Epidermal melanocyte (primary cell): ENCODE results near the gene CASKIN1.
"Not testable (repeated sequence)": the region's sequence is repeated elsewhere in the genome, so short reads cannot be mapped to it uniquely, and the experiment has no call there.

ENCODE experiments used
- DNase-seq: peaks from one replicate; pipeline ENCODE4 v3.0.0; 2011; ENCODE audit warnings: low spot score; ENCODE audit not compliant: insufficient read length

CASKIN1 gene

GRCh38 chr16:2209258-2210008 lies 13.0 kb upstream of the CASKIN1 start:
- DNase-seq: no peak

GRCh38 chr16:2208772-2209171 lies 12.4 kb upstream of the CASKIN1 start:
- DNase-seq: no peak

- DNase-seq: no peak
These were observed 11.9 kb upstream of the CASKIN1 start for GRCh38 chr16:2208308-2208707.

GRCh38 chr16:2207872-2208271 lies 11.5 kb upstream of the CASKIN1 start:
- DNase-seq: no peak

GRCh38 chr16:2206780-2207433 lies 10.5 kb upstream of the CASKIN1 start:
- no peak for DNase-seq

GRCh38 chr16:2206420-2206779 lies 10.0 kb upstream of the CASKIN1 start:
- no peak for DNase-seq

GRCh38 chr16:2205967-2206313 lies 9.5 kb upstream of the CASKIN1 start:
- DNase-seq: no peak

- peak; percentile 99 for DNase-seq
These were observed 8.9 kb upstream of the CASKIN1 start, which contains the start of gene MLST8 for GRCh38 chr16:2205104-2205966. TSS of gene MLST8 (plus strand) at chr16:2205454. CDS start at chr16:2206086, 632 bp downstream.

GRCh38 chr16:2204416-2205103 lies 8.2 kb upstream of the CASKIN1 start:
- DNase-seq: no peak

- not testable (repeated sequence) for DNase-seq
These were observed 6.8 kb upstream of the CASKIN1 start for GRCh38 chr16:2203119-2203688.

- DNase-seq: no peak
These were observed 3.9 kb upstream of the CASKIN1 start for GRCh38 chr16:2200313-2200712.

DNA sequence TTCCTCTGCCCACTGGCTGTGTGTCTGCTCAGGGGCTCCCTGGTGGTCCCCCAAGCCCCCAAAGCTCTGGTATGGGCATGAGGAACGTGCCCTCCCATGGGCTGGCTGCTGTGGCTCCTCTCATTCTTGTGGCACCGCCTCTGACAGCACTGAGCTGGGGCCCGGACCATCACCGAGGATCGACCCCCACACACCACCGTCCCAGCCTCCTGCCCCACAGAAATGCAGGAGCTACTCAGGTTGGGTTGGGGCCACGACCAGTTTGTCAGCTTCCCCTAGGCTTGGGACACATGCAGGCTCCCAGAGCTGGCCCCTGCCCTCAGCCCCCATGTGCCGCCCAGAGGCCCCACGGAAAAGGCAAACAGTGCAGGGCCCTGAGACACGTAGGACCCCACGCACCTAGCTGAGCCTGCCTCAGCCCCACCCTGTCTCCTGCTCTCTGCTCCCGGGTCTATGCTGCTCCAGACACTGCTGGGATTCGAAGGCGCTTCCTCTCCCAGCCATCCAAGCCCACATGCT lies 3.3 kb upstream of the CASKIN1 start:
- DNase-seq: no peak

GRCh38 chr16:2199095-2199494 lies 2.7 kb upstream of the CASKIN1 start:
- DNase-seq: no peak

DNA sequence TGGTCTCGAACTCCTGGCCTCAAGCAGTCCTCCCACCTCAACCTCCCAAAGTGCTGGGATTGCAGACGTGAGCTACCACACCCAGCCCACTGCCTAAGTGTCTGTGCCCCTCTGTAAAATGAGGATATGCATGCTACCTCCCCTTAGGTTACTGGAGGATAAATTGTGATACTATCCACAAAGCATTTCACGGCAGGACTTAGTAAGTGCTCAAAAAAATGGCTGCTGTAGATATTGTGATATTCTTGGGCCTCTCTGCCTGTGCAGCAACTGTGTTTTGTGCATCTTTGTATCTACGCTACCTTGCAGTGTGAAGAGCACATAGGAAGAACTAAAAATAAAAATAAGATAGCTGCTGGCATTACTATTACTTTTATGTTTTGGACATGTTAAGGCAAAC lies 1.9 kb upstream of the CASKIN1 start:
- no peak for DNase-seq

DNA sequence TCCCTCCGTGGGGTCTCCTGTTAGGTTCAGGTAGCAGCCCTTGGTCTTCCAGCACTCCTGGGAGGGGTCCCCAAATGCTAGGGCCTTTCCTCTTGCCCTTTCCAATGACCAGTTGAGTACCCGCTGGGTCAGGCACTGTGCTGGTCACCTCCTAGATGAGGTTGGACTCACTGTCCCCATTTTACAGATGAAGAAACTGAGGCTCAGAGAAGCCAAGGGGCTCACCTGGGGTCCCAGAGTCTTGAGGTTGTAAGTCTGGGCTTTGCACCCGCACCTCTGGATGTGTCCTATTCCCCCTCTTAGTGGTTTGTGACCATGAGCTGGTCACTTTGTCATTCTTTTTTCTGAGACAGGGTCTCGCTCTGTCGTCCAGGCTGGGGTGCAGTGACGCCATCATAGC lies 1.4 kb upstream of the CASKIN1 start:
- no peak for DNase-seq

DNA sequence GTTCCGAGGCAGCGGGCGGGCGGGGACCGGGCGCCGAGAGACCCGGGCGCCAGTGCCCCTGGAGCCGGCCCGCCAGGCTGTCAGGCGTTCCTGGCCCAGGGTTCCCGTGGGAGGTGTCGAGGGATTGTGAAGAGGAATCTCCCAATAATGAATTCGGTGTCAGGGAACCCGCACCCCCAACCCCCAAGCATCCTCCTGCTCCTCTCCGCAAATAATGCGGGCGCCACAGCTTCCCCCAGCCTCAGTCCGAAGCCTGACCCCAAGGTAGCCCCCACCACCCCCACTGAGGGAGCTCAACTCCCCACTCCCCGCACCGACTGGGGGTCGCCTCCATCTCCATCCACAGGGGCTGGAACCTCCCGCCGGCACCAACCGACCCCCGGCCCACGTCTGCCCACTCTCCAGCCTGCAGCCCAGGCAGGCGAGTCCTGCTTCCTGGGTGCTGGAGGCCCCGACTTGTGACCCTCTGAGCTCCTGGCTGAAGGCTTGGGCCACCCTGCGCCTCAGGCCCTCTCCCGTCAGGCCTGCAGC lies 641 bp upstream of the CASKIN1 start:
- no peak for DNase-seq

DNA sequence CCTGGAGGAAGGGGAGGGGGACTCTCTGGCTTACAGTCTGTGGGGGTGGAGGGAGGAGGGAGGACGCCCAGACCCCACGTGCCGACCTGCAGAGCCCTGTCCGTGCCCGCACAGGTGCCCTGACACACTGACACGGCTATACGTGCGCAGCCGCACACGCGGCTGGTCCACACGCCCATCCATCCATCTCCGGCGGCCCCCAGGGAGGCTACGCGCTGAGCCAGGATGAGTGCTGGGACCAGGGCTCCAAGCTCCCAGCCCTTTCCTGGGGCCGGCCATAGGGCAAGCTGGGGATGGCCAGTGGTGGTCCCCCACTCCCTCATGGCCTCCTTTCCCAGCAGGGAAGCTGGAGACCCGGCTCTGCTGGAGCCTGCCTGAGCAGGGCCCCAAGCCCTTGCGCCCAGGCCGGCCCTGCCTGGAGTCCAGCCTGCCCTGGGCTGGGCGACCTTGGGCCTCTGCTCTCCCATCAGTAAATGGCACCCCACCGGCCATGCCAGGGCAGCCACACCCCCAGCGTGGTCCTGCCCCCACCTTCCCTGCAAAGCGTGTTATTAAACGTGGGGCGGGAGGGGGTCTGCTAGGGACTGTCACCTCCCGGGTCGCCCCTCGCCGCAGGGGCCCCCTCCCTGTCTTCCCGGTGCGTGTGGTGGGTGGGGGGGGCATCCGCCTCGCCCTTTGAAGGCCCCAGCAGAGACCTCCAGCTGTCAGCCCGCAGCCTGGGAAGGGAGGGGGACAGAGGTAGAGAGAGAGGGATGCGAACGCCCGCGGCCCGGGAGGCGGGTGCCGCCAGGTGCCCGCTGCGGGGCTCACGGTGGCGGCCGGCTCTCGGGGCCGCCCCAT lies 863 bp downstream of the CASKIN1 start:
- no peak for DNase-seq

GRCh38 chr16:2194852-2195321 lies 1.5 kb downstream of the CASKIN1 start:
- no peak for DNase-seq

- DNase-seq: no peak
These were observed 2.1 kb downstream of the CASKIN1 start for GRCh38 chr16:2194166-2194834.
